SK-N-SH (cell line): ENCODE results near the gene RREB1. TPM values are rescaled to one million over a fixed set of nuclear protein-coding genes. Genes with fewer than 3 reads are reported as not detected.

Source experiments
- CTCF ChIA-PET: fragments of 300-600, 350-600 bp; formaldehyde crosslinking; extraction: SDS; loops from one replicate; lab custom pipeline; 2021; lab: Yijun Ruan, JAX
- POLR2A ChIA-PET: fragments of 350-600 bp; sonication (Branson Sonifier 250); formaldehyde crosslinking; extraction: SDS; loops from one replicate; lab custom pipeline; 2020; ENCODE audit warnings: antibody characterized with exemption, inconsistent platforms; lab: Yijun Ruan, JAX
- DNase-seq: peaks from one replicate; pipeline ENCODE4 v3.0.0; 2012
- H2AFZ ChIP-seq: fragments of 200-600 bp; sonication (generic); 2 replicates; pipeline ENCODE4 v1.8.1; 2016; ENCODE audit warnings: antibody characterized with exemption, mild to moderate bottlenecking, low read depth
- H3F3A ChIP-seq: fragments of 200-600 bp; sonication (generic); replicated peaks from 2 replicates; pipeline ENCODE3; 2016; ENCODE audit warnings: antibody characterized with exemption, mild to moderate bottlenecking; ENCODE audit not compliant: insufficient read depth
- H3K27ac ChIP-seq, 2 experiments: fragments of 200-500 bp in 1 of 2; fragments of 200-600 bp in 1 of 2; sonication (Bioruptor generic) in 1 of 2; sonication (generic), shearing (Covaris generic) in 1 of 2; 2 replicates each; pipeline versions ENCODE4 v1.5.1 to v1.6.1; 2014 to 2016; ENCODE audit warnings: low read depth in 2 of 2, inconsistent platforms in 1 of 2, low read length in 1 of 2, mild to moderate bottlenecking in 1 of 2, mixed read lengths in 1 of 2
- H3K27me3 ChIP-seq: fragments of 200-600 bp; sonication (generic), shearing (Covaris generic); 2 replicates; pipeline ENCODE4 v1.6.1; 2016; ENCODE audit warnings: mixed run types; ENCODE audit not compliant: insufficient read depth
- H3K36me3 ChIP-seq, 2 experiments: fragments of 200-500 bp in 1 of 2; fragments of 200-600 bp in 1 of 2; sonication (Bioruptor generic) in 1 of 2; sonication (generic) in 1 of 2; replicated peaks in 1 of 2; 2 replicates each; pipeline versions ENCODE3 to v1.5.1; 2014 to 2016; ENCODE audit warnings: low read length in 1 of 2, mild to moderate bottlenecking in 1 of 2; ENCODE audit not compliant: insufficient read depth in 2 of 2, control insufficient read depth in 1 of 2
- H3K4me1 ChIP-seq, 2 experiments: fragments of 200-500 bp in 1 of 2; fragments of 200-600 bp in 1 of 2; sonication (Bioruptor generic) in 1 of 2; sonication (generic), shearing (Covaris generic) in 1 of 2; 2 replicates each; pipeline versions ENCODE4 v1.5.1 to v1.6.1; 2014 to 2016; ENCODE audit warnings: low read depth in 1 of 2, low read length in 1 of 2, mixed run types in 1 of 2; ENCODE audit not compliant: insufficient read depth in 2 of 2, control insufficient read depth in 1 of 2
- H3K4me2 ChIP-seq: fragments of 200-600 bp; sonication (generic), shearing (Covaris generic); 2 replicates; pipeline ENCODE4 v1.6.1; 2017; ENCODE audit warnings: mixed run types
- H3K4me3 ChIP-seq, 2 experiments: fragments of 200-500 bp in 1 of 2; fragments of 200-600 bp in 1 of 2; sonication (Bioruptor generic) in 1 of 2; sonication (generic), shearing (Covaris generic) in 1 of 2; 2 replicates each; pipeline versions ENCODE4 v1.5.1 to v1.8.1; 2014 to 2016; ENCODE audit warnings: low read depth in 2 of 2, inconsistent platforms in 1 of 2, low read length in 1 of 2, mild to moderate bottlenecking in 1 of 2, mixed read lengths in 1 of 2, moderate library complexity in 1 of 2
- H3K79me2 ChIP-seq: fragments of 200-600 bp; sonication (generic); 2 replicates; pipeline ENCODE4 v1.8.1; 2017; ENCODE audit warnings: mild to moderate bottlenecking; ENCODE audit not compliant: insufficient read depth
- H3K9ac ChIP-seq: fragments of 200-600 bp; sonication (generic); 2 replicates; pipeline ENCODE4 v1.6.1; 2017; ENCODE audit warnings: mixed run types
- H3K9me2 ChIP-seq: fragments of 200-600 bp; sonication (generic); 2 replicates; pipeline ENCODE4 v1.6.1; 2017; ENCODE audit warnings: mixed run types
- H3K9me3 ChIP-seq: fragments of 200-600 bp; sonication (generic); 2 replicates; pipeline ENCODE4 v1.6.1; 2017; ENCODE audit warnings: mixed run types, mild to moderate bottlenecking, moderate library complexity
- H4K20me1 ChIP-seq: fragments of 200-600 bp; sonication (generic); 2 replicates; pipeline ENCODE4 v1.6.1; 2017; ENCODE audit warnings: mild to moderate bottlenecking, mixed run types; ENCODE audit not compliant: insufficient read depth
- CHD2 ChIP-seq: fragments of 150-350 bp; IDR thresholded peaks from 2 replicates; pipeline ENCODE4 v1.6.1; 2018; ENCODE audit warnings: low read length; ENCODE audit not compliant: partially characterized antibody
- CTCF ChIP-seq: fragments of 200-600 bp; sonication (generic); IDR thresholded peaks from 2 replicates; pipeline ENCODE4 v1.6.1; 2017; ENCODE audit warnings: antibody characterized with exemption, mild to moderate bottlenecking, moderate library complexity
- ELF1 ChIP-seq: IDR thresholded peaks from 2 replicates; pipeline ENCODE4 v1.4.0; 2012
- FOSL2 ChIP-seq: IDR thresholded peaks from 2 replicates; pipeline ENCODE4 v1.4.0; 2012; ENCODE audit warnings: low read depth, mild to moderate bottlenecking, moderate library complexity, borderline replicate concordance
- GABPA ChIP-seq: IDR thresholded peaks from 2 replicates; pipeline ENCODE4 v1.4.0; 2012; ENCODE audit warnings: low read depth, mild to moderate bottlenecking
- GATA2 ChIP-seq: sonication (generic); formaldehyde crosslinking; IDR thresholded peaks from 2 replicates; pipeline ENCODE4 v1.5.0; 2020; ENCODE audit warnings: mild to moderate bottlenecking, missing genetic modification reagents
- MEF2A ChIP-seq: IDR thresholded peaks from 2 replicates; pipeline ENCODE4 v1.4.0; 2012; ENCODE audit warnings: low read depth, borderline replicate concordance
- PBX3 ChIP-seq: IDR thresholded peaks from 2 replicates; pipeline ENCODE4; 2012
- POLR2AphosphoS5 ChIP-seq: IDR thresholded peaks from 2 replicates; pipeline ENCODE4 v1.6.1; 2012; ENCODE audit warnings: low read depth, low read length
- RCOR1 ChIP-seq: fragments of 150-350 bp; IDR thresholded peaks from 2 replicates; pipeline ENCODE4 v1.6.1; 2017; ENCODE audit warnings: antibody characterized with exemption, low read length
- RXRA ChIP-seq: IDR thresholded peaks from 2 replicates; pipeline ENCODE4 v1.4.0; 2012; ENCODE audit warnings: low read depth, mild to moderate bottlenecking, borderline replicate concordance
- SIN3A ChIP-seq: IDR thresholded peaks from 2 replicates; pipeline ENCODE4 v1.6.1; 2012; ENCODE audit warnings: low read depth, mild to moderate bottlenecking, low read length, moderate library complexity, borderline replicate concordance
- TEAD4 ChIP-seq: IDR thresholded peaks from 2 replicates; pipeline ENCODE4 v1.4.0; 2012; ENCODE audit warnings: mild to moderate bottlenecking, borderline replicate concordance; ENCODE audit not compliant: insufficient read depth
- USF2 ChIP-seq: fragments of 150-350 bp; IDR thresholded peaks from 2 replicates; pipeline ENCODE4 v1.6.1; 2017; ENCODE audit warnings: antibody characterized with exemption, low read length, low read depth, borderline replicate concordance
- YY1 ChIP-seq: IDR thresholded peaks from 2 replicates; pipeline ENCODE4 v1.4.0; 2012; ENCODE audit warnings: low read depth, mild to moderate bottlenecking
- ZBTB33 ChIP-seq: IDR thresholded peaks from 2 replicates; pipeline ENCODE4 v1.4.0; 2012; ENCODE audit warnings: low read depth, borderline replicate concordance
- WGBS: methylation state at CpG from one replicate; pipeline ENCODE4 v1.1.6; 2017; ENCODE audit warnings: low lambda C conversion rate; 5-methylcytosine and 5-hydroxymethylcytosine counted together
- polyA plus RNA-seq, 3 experiments: library from polyadenylated mRNA; depleted of rRNA; stranded (reverse); fragments of >200 nt; gene quantifications; 2 replicates each; pipeline ENCODE4 v1.2.3, GENCODE V29; 2012

The RREB1 gene
- polyA plus RNA-seq, 1 of the 3 experiments (the other 2 are of a cell fraction) = 2.0 TPM

GRCh38 chr6:7185561-7185960 is 77.8 kb downstream of the RREB1 start:
- no peak for DNase-seq
- Histone ChIP-seq H3K79me2 (peaks cover 21% of the 10 kb centered on the region), H3K27ac (no peak overlapping the region), H2AFZ (no peak overlapping the region), H3K27me3 (no peaks in the 10 kb centered on the region), H3K9me3 (no peaks in the 10 kb centered on the region), H3K9ac (no peak overlapping the region), H3F3A (no peaks in the 10 kb centered on the region), H3K4me3 (no peak overlapping the region), H3K9me2 (no peaks in the 10 kb centered on the region), H3K36me3 (peaks cover 34 to 42% of the 10 kb centered on the region in 2 experiments), H3K4me2 (no peak overlapping the region), H3K4me1 (no peaks in the 10 kb centered on the region), H4K20me1 (no peaks in the 10 kb centered on the region)
- CTCF ChIA-PET = interaction anchor here (1.1 kb wide), 1 partner anchor 18 kb away, joined by 4 read pairs; no protein-coding TSS in a partner anchor
- POLR2A ChIA-PET = no interaction called here
- WGBS = 87% methylated on average over 4 of the region's 4 CpGs
- no peak for TF ChIP-seq GATA2 (CRISPR knock-in tag)
- no peak for TF ChIP-seq RCOR1
- no peak for TF ChIP-seq SIN3A
- no peak for TF ChIP-seq ELF1
- TF ChIP-seq YY1 = no peak
- TF ChIP-seq GABPA = no peak
- no peak for TF ChIP-seq MEF2A
- no peak for TF ChIP-seq USF2
- no peak for TF ChIP-seq FOSL2
- no peak for TF ChIP-seq ZBTB33
- no peak for TF ChIP-seq RXRA
- no peak for TF ChIP-seq CHD2
- no peak for TF ChIP-seq POLR2AphosphoS5
- no peak for TF ChIP-seq PBX3
- TF ChIP-seq CTCF = no peak
- TF ChIP-seq TEAD4 = no peak
